ENCODE results near the gene MEG3. TPM values are rescaled to one million over a fixed set of nuclear protein-coding genes. Genes with fewer than 3 reads are reported as not detected.

MEG3 gene
- total and polyA plus RNA-seq, 4 donors: 250 to 1,152 (median 532) TPM

DNA sequence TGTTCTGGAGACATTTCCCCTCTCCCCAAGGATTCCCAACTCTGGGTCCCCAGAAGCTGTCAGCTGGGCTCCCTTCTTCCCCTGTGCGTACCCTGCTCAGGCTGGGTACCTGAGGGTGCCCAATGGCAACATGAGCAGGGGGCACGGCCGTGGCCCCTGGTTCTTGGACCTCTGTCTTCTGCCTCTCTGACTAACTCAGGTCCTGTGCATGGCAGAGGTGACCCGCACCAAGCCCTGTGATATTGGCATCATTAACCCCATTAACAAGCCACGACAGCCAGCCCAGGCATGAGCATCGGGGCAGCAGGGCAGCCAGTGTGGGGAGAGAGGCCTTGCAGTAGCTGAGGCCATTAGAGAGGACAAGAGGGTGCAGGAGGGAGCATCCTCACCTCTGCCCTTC, 49.2 kb downstream of the MEG3 start:
- Histone ChIP-seq H3K9me3 (ENCODE audit: control insufficient read depth, insufficient read depth, low read length) (no peaks in the 10 kb centered on the region), H3K4me3 (ENCODE audit: low read depth, low read length) (no peak overlapping the region), H3K27me3 (ENCODE audit: control insufficient read depth, insufficient read depth, low read length) (no peaks in the 10 kb centered on the region), H3K27ac (ENCODE audit: low read depth, low read length) (no peak overlapping the region), H3K36me3 (ENCODE audit: control insufficient read depth, insufficient read depth, low read length) (peaks cover 32% of the 10 kb centered on the region), H3K4me1 (ENCODE audit: control insufficient read depth, insufficient read depth, low read length) (peaks cover 9% of the 10 kb centered on the region)
- 90% methylated on average over 3 of the region's 6 CpGs for WGBS (ENCODE audit: insufficient coverage)
- no peak for DNase-seq (ENCODE audit: low read depth in 4 of 6, low spot score in 6 of 6)

- no peak for DNase-seq (ENCODE audit: low read depth in 4 of 6, low spot score in 6 of 6)
- Histone ChIP-seq H3K4me3 (ENCODE audit: low read depth, low read length) (no peak overlapping the region), H3K27ac (ENCODE audit: low read depth, low read length) (no peak overlapping the region), H3K4me1 (ENCODE audit: control insufficient read depth, insufficient read depth, low read length) (peaks cover 9% of the 10 kb centered on the region), H3K9me3 (ENCODE audit: control insufficient read depth, insufficient read depth, low read length) (no peaks in the 10 kb centered on the region), H3K27me3 (ENCODE audit: control insufficient read depth, insufficient read depth, low read length) (no peaks in the 10 kb centered on the region), H3K36me3 (ENCODE audit: control insufficient read depth, insufficient read depth, low read length) (peaks cover 41% of the 10 kb centered on the region)
- 92% methylated on average over 17 of the region's 17 CpGs for WGBS (ENCODE audit: insufficient coverage)
Measured at GRCh38 chr14:100875861-100876590, 50.1 kb downstream of the MEG3 start.

DNA sequence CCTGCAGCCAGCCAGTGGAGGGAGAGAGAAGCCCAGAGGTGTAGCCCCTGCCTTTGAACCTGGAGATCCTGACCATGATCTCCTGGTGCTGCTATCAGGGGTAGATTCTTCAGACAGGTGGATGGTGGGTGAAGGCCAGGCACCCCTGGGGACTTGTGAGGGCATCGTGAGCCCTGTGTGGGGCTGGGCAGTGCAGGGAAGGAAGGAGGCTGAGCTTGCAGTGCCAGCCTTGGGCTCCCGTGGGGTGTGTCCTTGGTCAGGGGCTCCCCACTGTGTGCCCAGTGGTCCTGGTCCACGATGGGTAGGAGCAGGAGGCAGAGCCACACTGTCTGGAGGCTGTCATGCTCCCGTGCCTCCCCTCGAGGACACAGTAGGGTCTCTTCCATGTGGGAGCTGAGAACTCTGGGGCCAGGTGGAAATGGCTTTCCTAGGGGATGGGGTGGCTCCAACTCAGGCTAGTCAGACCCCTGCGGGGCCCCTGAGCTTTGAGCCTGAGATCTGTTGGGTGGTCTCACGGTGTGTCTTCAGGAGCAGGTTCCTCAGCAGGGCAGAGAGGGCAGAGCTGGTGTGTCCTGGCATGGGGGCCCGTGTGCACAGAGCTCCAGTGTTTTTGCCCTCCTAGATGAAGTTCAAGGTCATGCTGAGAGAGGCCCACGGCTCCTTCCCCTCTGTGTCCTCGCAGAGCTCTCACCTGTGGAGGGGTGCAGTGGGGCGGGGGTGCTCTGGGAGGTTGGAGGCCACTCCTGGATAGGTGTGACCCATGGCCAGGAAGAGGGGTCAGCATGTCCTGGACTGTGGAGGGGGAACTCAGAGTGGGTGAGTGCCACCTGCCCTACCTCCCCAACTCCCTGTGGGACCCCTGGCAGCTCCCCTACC, 52.6 kb downstream of the MEG3 start:
- Histone ChIP-seq H3K4me1 (ENCODE audit: control insufficient read depth, insufficient read depth, low read length) (peaks cover 9% of the 10 kb centered on the region), H3K27me3 (ENCODE audit: control insufficient read depth, insufficient read depth, low read length) (no peaks in the 10 kb centered on the region), H3K4me3 (ENCODE audit: low read depth, low read length) (no peak overlapping the region), H3K36me3 (ENCODE audit: control insufficient read depth, insufficient read depth, low read length) (peaks cover 63% of the 10 kb centered on the region), H3K9me3 (ENCODE audit: control insufficient read depth, insufficient read depth, low read length) (no peaks in the 10 kb centered on the region), H3K27ac (ENCODE audit: low read depth, low read length) (no peak overlapping the region)
- WGBS (ENCODE audit: insufficient coverage): 87% methylated on average over 8 of the region's 11 CpGs
- no peak for DNase-seq (ENCODE audit: low read depth in 4 of 6, low spot score in 6 of 6)

DNA sequence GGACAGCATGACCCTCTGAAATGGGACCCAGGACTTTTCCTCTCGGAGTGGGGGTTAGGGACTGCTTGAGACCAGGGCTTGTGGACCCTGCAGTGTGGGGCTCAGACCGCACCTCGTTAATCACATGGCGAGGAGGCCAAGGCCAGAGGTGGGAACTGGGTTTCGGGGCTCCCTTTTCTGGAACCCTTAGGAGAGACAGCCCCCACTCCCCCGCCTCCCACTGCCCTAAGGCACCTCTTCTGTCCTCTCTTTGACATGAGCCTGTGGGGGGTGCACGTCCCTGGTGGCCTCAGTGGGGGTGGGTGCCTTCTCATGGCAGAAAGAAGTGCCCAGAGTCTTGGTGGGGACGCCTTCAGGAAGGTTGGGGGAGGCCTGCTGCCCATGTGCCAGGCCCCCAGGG, 53.3 kb downstream of the MEG3 start:
- H3K4me1 ChIP-seq (ENCODE audit: control insufficient read depth, insufficient read depth, low read length): peaks cover 7% of the 10 kb centered on the region
- H3K4me3 ChIP-seq (ENCODE audit: low read depth, low read length): no peak overlapping the region
- peaks cover 69% of the 10 kb centered on the region for H3K36me3 ChIP-seq (ENCODE audit: control insufficient read depth, insufficient read depth, low read length)
- H3K27ac ChIP-seq (ENCODE audit: low read depth, low read length): no peak overlapping the region
- H3K27me3 ChIP-seq (ENCODE audit: control insufficient read depth, insufficient read depth, low read length): no peaks in the 10 kb centered on the region
- H3K9me3 ChIP-seq (ENCODE audit: control insufficient read depth, insufficient read depth, low read length): no peaks in the 10 kb centered on the region
- DNase-seq (ENCODE audit: low read depth in 4 of 6, low spot score in 6 of 6): no peak
- WGBS (ENCODE audit: insufficient coverage): 89% methylated on average over 5 of the region's 8 CpGs

DNA sequence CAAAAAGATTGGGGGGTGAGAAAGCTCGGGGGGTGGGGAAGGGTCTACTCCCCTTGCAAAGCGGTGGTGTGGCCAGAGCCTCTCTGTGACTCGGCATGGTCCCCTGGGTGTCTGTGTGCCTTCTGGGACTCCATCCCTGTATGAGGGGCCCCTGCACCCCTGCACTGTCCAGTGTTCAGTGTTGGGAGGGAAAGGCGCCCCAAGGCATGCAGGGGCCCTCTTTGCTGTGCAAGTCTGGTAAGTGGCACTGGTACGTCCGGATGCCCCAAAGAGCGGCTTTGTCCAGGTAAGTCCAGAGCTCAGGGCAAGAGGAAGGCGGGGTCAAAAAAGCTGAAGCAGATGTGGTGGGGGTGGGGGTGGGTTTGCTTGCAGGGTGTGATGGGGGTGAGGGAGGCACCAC, 53.9 kb downstream of the MEG3 start:
- no peak overlapping the region for H3K27ac ChIP-seq (ENCODE audit: low read depth, low read length)
- no peaks in the 10 kb centered on the region for H3K9me3 ChIP-seq (ENCODE audit: control insufficient read depth, insufficient read depth, low read length)
- 81% methylated on average over 6 of the region's 8 CpGs for WGBS (ENCODE audit: insufficient coverage)
- H3K4me3 ChIP-seq (ENCODE audit: low read depth, low read length): no peak overlapping the region
- DNase-seq (ENCODE audit: low read depth in 4 of 6, low spot score in 6 of 6): no peak
- no peaks in the 10 kb centered on the region for H3K27me3 ChIP-seq (ENCODE audit: control insufficient read depth, insufficient read depth, low read length)
- peaks cover under 1% of the 10 kb centered on the region for H3K4me1 ChIP-seq (ENCODE audit: control insufficient read depth, insufficient read depth, low read length)
- H3K36me3 ChIP-seq (ENCODE audit: control insufficient read depth, insufficient read depth, low read length): peaks cover 67% of the 10 kb centered on the region

DNA sequence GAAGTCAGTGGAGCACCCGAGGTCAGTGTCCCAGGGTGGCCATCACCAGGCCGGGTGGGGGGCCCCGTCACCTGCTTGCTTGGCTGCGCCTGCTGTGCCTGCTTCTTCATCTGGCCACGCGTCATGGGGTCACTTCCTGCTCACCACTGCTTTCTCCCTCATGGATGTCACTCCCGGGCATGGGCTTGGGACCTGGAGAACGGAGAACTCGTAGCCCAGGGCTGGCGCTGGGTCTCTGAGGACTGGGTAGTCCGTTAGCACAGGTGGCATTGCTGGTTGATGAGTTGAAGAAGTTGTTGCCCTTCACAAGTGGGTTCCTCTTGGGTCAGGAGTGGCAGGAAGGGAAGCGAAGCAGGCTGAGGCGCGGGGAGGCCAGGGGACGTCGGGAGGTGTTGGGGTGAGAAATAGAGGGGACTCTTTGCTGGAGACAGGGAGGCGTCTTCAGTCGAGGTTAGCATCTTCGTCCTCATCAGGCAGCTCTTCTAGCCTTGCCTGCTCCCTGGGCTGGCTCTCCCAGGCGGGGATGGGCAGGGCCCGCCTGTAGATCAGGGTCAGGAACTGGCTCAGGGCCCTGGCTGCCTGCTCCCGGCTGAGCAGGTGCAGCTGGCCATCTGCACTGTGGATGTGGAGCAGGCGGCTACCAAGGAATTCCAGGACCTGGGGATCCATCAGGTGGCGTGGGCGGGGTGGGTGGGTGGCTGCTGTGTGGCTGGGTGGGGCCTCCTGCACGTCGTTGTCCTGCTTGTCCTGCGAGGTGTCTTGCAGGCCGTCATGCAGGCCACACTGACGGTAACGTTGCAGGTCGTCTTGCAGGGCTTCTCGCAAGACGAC, 54.6 kb downstream of the MEG3 start:
- Histone ChIP-seq H3K27me3 (ENCODE audit: control insufficient read depth, insufficient read depth, low read length) (no peaks in the 10 kb centered on the region), H3K4me1 (ENCODE audit: control insufficient read depth, insufficient read depth, low read length) (peaks cover 6% of the 10 kb centered on the region), H3K27ac (ENCODE audit: low read depth, low read length) (no peak overlapping the region), H3K4me3 (ENCODE audit: low read depth, low read length) (no peak overlapping the region), H3K36me3 (ENCODE audit: control insufficient read depth, insufficient read depth, low read length) (peaks cover 67% of the 10 kb centered on the region), H3K9me3 (ENCODE audit: control insufficient read depth, insufficient read depth, low read length) (no peaks in the 10 kb centered on the region)
- WGBS (ENCODE audit: insufficient coverage): 95% methylated on average over 33 of the region's 34 CpGs
- DNase-seq (ENCODE audit: low read depth in 4 of 6, low spot score in 6 of 6): no peak

GRCh38 chr14:100881211-100882025, 55.5 kb downstream of the MEG3 start:
- Histone ChIP-seq H3K27ac (ENCODE audit: low read depth, low read length) (no peak overlapping the region), H3K36me3 (ENCODE audit: control insufficient read depth, insufficient read depth, low read length) (peaks cover 61% of the 10 kb centered on the region), H3K27me3 (ENCODE audit: control insufficient read depth, insufficient read depth, low read length) (no peaks in the 10 kb centered on the region), H3K9me3 (ENCODE audit: control insufficient read depth, insufficient read depth, low read length) (no peaks in the 10 kb centered on the region), H3K4me1 (ENCODE audit: control insufficient read depth, insufficient read depth, low read length) (peaks cover 6% of the 10 kb centered on the region), H3K4me3 (ENCODE audit: low read depth, low read length) (no peak overlapping the region)
- DNase-seq (ENCODE audit: low read depth in 4 of 6, low spot score in 6 of 6): no peak
- WGBS (ENCODE audit: insufficient coverage): 96% methylated on average over 37 of the region's 38 CpGs

DNA sequence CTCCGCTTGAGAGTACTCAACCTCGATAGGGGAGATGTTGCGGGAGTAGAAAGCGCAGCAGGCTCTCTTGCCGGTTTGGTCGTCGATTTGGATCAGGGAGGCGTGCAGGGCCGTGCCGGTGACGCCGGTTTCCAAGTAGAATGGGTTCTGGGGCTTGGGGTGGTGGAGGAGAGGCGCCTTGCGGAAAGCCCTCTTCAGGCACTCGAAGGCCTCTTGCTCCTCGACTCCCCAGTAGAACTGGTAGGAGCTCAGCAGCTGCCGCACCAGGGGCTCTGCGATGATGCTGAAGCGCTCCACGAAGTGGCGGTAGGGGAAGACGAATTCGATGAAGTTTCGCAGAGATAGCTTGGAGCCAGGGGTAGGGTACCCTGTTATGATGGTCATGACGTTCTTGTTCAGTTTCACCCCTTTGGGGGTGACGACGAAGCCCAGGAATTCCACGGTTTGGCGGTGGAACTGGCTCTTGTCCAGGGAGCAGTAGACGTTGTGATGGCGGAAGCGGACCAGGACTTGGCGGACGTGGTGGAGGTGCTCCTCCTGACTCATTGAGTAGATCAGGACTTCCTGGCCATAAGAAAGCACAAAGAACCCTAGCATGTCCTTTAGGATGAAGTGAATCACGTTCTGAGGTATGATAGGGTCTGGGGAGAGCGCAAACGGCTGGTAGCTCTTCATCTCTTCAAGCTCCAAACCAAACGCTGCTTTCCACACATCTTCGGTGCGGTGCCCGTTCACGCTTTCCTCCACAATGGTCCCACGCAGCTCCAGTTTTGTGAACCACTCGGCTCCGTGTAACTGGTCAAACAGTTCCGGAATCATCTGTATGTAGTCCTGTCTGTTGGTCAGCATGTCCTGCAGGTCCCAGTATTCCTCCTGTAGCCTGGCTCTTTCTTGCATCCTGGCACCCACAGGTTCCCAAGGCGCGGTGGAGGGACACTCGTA, 56.4 kb downstream of the MEG3 start:
- WGBS (ENCODE audit: insufficient coverage): 97% methylated on average over 47 of the region's 49 CpGs
- peaks cover 61% of the 10 kb centered on the region for H3K36me3 ChIP-seq (ENCODE audit: control insufficient read depth, insufficient read depth, low read length)
- no peaks in the 10 kb centered on the region for H3K9me3 ChIP-seq (ENCODE audit: control insufficient read depth, insufficient read depth, low read length)
- no peak overlapping the region for H3K4me3 ChIP-seq (ENCODE audit: low read depth, low read length)
- H3K27me3 ChIP-seq (ENCODE audit: control insufficient read depth, insufficient read depth, low read length): no peaks in the 10 kb centered on the region
- H3K4me1 ChIP-seq (ENCODE audit: control insufficient read depth, insufficient read depth, low read length): peaks cover 6% of the 10 kb centered on the region
- H3K27ac ChIP-seq (ENCODE audit: low read depth, low read length): no peak overlapping the region
- no peak for DNase-seq (ENCODE audit: low read depth in 4 of 6, low spot score in 6 of 6)
